ENCODE measurements around the gene TAPBPL.
"Not testable (repeated sequence)": the region's sequence is repeated elsewhere in the genome, so short reads cannot be mapped to it uniquely, and the experiment has no call there.

Gene TAPBPL

DNA sequence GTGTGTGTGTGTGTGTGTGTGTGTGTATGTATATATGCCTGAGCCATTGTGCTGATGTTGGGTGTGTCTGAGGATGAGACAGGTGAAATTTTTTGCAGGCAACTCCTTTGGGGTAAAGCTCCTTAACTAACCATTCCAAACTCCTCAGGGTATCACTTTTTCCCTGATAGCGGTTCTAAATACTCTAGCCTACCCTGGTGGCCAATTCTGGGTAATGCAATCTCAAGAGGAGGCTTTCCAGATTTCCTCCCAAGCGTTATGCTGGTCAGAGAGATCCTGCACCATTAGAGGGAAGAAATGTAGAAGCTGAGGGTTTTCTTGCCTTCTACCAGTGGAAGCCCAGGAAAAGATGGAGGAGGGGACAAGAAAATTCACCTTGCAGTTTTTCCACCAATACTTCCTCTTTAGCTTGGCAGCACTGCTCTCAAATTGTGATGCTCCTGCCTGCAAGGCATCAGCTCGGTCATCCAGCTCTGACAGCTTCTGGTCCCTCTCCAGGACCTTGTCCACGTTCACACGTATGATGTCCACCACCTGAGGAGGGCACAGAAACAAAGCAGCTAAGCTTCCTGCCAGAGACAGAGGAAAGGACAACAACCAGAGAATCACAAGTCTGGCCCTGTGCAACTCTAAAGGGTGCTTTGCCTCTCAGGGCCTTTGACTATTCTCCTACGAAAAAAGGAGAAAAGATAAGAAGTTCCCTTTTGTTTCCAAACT is 13.8 kb downstream of the TAPBPL start:
- peak; percentile 7 for DNase-seq

DNA sequence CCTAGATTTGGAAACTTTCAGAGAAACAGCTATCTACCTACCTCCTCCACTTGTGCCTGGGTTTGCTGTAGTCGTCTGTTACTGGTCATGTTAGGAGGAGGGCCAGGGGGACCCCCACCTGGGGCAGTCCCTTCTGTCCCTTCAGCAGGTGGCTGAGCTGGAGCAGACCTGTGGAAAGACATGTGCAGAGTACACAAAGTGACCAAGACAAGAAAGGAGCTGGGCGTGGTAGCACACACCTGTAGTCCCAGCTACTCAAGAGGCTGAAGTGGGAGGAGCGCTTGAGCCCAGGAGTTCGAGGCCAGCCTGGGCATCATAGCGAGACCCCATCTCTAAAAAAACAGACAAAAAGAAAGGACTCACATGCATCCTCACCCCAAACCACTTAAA is 14.3 kb downstream of the TAPBPL start:
- no peak for DNase-seq

DNA sequence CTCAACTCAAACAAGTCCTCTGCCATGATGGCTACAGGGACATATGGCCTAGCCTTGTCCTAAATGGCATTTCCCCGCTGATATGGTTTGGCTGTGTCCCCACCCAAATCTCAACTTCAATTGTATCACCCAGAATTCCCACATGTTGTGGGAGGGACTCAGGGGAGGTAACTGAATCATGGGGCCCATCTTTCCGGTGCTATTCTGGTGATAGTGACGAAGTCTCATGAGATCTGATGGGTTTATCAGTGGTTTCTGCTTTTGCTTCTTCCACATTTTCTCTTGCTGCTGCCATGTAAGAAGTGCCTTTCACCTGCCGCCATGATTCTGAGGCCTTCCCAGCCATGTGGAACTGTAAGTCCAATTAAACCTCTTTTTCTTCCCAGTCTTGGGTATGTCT is 14.9 kb downstream of the TAPBPL start:
- not testable (repeated sequence) for DNase-seq

- not testable (repeated sequence) for DNase-seq
Measured at GRCh38 chr12:6467571-6468282, 15.9 kb downstream of the TAPBPL start.

DNA sequence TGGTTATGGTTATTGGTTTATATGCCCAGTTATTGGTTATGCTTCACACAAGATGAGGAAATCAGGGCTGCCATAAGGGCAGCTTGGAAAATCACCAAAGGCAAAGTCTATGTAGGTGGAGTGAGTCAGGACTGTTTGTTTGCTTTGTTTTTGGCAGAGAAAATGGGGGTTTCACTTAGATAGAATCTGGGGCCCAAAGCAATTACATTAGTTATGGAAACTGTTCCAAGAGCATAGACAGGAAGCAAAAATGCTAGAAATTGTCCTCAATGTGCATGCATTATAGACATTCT is 16.4 kb downstream of the TAPBPL start:
- DNase-seq = no peak

GRCh38 chr12:6469092-6469491 is 17.2 kb downstream of the TAPBPL start:
- no peak for DNase-seq

DNA sequence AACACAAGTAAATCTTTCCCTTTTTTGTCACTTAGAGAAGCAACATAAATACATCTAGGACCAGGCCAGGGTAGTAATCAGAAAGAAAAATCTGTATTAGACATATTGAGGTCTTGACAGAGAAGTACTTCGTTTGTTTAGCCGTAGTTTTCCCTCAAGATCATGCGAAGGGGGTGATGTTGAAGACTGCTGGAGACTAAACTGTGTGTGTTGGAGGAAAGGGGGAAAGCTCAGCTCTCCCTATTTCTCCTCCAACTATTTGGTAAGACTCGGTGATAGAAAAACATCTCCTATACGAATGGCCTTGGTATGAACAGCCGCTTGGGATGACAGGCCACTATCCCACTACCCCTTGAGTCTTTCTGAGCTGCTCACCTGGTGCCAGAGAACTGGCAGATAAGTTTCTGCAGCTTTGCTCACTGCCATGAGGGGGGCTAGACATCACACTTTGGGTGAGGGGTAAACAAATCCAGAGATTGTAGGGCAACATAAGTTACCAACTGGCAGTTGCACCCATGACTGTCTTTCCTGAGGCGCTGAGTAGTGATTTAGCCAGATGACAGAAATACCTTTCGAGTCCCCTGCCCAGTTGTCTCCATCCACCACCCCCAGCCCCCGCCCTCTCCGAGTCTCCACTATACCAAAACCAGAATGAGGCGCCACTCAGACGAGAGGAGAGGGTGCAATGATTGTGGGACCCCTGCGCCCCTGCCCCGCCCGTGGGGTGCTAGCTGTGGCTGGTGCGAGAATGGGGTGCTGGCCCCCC is 17.9 kb downstream of the TAPBPL start:
- DNase-seq = no peak

GRCh38 chr12:6470375-6471163 is 18.7 kb downstream of the TAPBPL start, which contains the start of gene VAMP1:
TSS of gene VAMP1 (minus strand) at chr12:6470677. CDS start at chr12:6470531, 146 bp downstream.
- DNase-seq = peak; percentile 82

GRCh38 chr12:6471989-6472360 is 20.1 kb downstream of the TAPBPL start:
- no peak for DNase-seq

GRCh38 chr12:6472491-6472890 is 20.6 kb downstream of the TAPBPL start:
- DNase-seq = no peak

DNA sequence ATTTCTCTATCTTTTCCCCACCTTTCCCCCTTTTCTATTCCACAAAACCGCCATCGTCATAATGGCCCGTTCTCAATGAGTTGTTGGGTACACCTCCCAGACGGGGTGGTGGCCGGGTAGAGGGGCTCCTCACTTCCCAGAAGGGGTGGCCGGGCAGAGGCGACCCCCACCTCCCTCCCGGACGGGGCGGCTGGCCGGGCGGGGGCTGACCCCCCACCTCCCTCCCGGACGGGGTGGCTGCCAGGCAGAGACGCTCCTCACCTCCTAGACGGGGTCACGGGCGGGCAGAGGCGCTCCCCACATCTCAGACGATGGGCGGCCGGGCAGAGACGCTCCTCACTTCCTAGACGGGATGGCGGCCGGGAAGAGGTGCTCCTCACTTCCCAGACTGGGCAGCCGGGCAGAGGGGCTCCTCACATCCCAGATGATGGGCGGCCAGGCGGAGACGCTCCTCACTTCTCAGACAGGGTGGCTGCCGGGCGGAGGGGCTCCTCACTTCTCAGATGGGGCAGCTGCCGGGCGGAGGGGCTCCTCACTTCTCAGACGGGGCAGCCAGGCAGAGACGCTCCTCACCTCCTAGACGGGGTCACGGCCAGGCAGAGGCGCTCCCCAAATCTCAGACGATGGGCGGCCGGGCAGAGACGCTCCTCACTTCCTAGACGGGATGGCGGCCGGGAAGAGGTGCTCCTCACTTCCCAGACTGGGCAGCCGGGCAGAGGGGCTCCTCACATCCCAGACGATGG is 23.6 kb downstream of the TAPBPL start:
- not testable (repeated sequence) for DNase-seq

GRCh38 chr12:6476489-6476888 is 24.6 kb downstream of the TAPBPL start:
- no peak for DNase-seq

- DNase-seq = not testable (repeated sequence)
Measured at GRCh38 chr12:6477601-6478377, 25.9 kb downstream of the TAPBPL start.

GRCh38 chr12:6478416-6478815 is 26.6 kb downstream of the TAPBPL start:
- no peak for DNase-seq

DNA sequence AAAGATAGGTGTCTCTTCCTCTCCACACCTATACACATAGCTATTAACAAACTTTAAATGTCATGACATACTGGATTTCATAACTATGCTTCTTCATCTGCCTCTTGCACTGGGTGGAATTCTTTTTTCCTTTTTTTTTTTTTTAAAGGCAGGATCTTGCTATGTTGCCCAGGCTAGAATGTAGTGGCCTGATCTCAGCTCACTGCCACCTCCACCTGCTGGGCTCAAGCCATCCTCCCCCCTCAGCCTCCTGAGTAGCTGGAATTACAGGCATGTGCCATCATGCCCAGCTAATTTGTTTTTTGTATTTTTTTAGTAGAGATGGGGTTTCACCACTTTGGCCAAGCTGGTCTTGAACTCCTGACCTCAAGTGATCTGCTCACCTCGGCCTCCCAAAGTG is 36.4 kb downstream of the TAPBPL start:
- no peak for DNase-seq

- no peak for DNase-seq
Measured at GRCh38 chr12:6489449-6489848, 37.6 kb downstream of the TAPBPL start.

GRCh38 chr12:6490673-6491072 is 38.8 kb downstream of the TAPBPL start:
- DNase-seq = not testable (repeated sequence)

- DNase-seq = peak; percentile 75
Measured at GRCh38 chr12:6492838-6493496, 41.1 kb downstream of the TAPBPL start, which contains the start of gene MRPL51. TSS of gene MRPL51 (minus strand) at chr12:6493262. CDS start at chr12:6493136, 126 bp downstream.

- peak; percentile 76 for DNase-seq
Measured at GRCh38 chr12:6493497-6494257, 41.8 kb downstream of the TAPBPL start, which contains the start of gene NCAPD2. TSS of gene NCAPD2 (plus strand) at chr12:6494102. CDS start at chr12:6495099, 997 bp downstream.

GRCh38 chr12:6494258-6494743 is 42.5 kb downstream of the TAPBPL start:
- DNase-seq = no peak

Data from DMS 273 treated with DMSO at 0.1 percent for 48 hours (cell line).